ENCODE results near the gene SLCO1C1. TPM values are rescaled to one million over a fixed set of nuclear protein-coding genes. Genes with fewer than 3 reads are reported as not detected.

Gene SLCO1C1, protein sequence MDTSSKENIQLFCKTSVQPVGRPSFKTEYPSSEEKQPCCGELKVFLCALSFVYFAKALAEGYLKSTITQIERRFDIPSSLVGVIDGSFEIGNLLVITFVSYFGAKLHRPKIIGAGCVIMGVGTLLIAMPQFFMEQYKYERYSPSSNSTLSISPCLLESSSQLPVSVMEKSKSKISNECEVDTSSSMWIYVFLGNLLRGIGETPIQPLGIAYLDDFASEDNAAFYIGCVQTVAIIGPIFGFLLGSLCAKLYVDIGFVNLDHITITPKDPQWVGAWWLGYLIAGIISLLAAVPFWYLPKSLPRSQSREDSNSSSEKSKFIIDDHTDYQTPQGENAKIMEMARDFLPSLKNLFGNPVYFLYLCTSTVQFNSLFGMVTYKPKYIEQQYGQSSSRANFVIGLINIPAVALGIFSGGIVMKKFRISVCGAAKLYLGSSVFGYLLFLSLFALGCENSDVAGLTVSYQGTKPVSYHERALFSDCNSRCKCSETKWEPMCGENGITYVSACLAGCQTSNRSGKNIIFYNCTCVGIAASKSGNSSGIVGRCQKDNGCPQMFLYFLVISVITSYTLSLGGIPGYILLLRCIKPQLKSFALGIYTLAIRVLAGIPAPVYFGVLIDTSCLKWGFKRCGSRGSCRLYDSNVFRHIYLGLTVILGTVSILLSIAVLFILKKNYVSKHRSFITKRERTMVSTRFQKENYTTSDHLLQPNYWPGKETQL
- total RNA-seq = not detected
- 0 reads per million in 2 donors for total RNA-seq

DNA sequence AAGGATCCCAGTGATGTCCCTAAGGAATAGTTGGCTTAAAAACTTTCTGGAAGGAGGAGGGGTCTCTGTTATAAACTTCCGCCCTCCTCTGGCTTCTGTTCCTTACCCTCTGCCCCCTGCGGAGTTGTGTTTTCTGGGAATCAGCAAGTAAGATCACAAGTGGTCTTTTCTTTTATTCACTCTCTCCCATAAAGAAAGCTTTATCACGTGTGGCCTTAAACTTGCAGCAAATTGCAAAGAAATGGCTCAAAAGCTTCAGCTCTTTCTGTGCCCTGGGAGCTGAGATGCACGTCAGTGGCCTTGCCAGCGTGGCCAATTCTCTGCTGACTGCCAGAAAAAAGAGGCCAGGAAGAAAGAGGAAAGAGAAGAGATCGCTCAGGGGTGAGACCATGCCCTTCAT lies at the start of gene SLCO1C1:
TSS of gene SLCO1C1 (plus strand) at position 101 of the 400 bp plus-strand sequence. CDS start 4,245 bp downstream, outside the sequence.
- Mint-ChIP-seq H3K27ac (no peak within 1 kb of the TSS), H3K27me3 (no peaks in the 10 kb centered on the region), H3K4me1 (no peaks in the 10 kb centered on the region), H3K36me3 (ENCODE audit: low read depth) (no peaks in the 10 kb centered on the region), H3K4me3 (no peak within 1 kb of the TSS)
- no peaks in the 10 kb centered on the region for H3K9me3 ChIP-seq (ENCODE audit: control insufficient read depth, low read length, poor library complexity, severe bottlenecking)
- ATAC-seq = no peak
- no peak for DNase-seq

DNA sequence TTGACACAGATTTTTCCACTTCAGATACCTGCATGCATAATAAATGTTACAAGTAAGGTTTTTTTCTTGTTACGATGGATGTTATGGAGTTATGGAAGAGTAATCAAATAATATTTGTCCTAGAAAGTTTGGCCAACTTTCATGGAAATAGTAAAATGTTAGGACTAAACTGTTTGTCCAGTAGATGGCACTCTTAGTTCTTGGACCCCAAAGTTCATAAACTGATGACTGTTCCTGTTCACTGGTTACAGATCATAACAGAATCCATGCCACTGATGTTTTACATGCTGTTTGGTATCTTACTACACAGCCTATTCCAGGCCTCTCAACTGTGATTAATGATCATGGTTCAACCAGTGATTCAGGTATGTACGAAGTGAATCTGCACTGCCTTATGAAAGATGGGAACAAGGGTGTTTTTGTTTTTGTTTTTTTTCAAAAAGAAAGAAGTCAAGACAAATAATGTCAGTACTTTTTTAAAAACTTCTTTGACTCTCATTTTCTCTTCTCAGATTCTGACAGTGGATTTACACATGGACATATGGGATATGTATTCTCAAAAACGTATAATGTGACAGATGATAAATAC lies 48.8 kb upstream of the SLCO1C1 start:
- Mint-ChIP-seq H3K4me3 (no peak overlapping the region), H3K36me3 (ENCODE audit: low read depth) (no peaks in the 10 kb centered on the region), H3K4me1 (no peaks in the 10 kb centered on the region), H3K27me3 (no peaks in the 10 kb centered on the region), H3K27ac (no peak overlapping the region)
- no peak for ATAC-seq
- H3K9me3 ChIP-seq (ENCODE audit: control insufficient read depth, low read length, poor library complexity, severe bottlenecking) = no peaks in the 10 kb centered on the region
- no peak for DNase-seq

GRCh38 chr12:20653871-20654270 lies 41.3 kb upstream of the SLCO1C1 start:
- Mint-ChIP-seq H3K27me3 (no peaks in the 10 kb centered on the region), H3K4me3 (no peak overlapping the region), H3K27ac (no peak overlapping the region), H3K4me1 (no peaks in the 10 kb centered on the region), H3K36me3 (ENCODE audit: low read depth) (no peaks in the 10 kb centered on the region)
- ATAC-seq (no peak), DNase-seq (no peak)
- H3K9me3 ChIP-seq (ENCODE audit: control insufficient read depth, low read length, poor library complexity, severe bottlenecking) = no peaks in the 10 kb centered on the region

- Mint-ChIP-seq H3K4me1 (no peaks in the 10 kb centered on the region), H3K27me3 (no peaks in the 10 kb centered on the region), H3K27ac (no peak overlapping the region), H3K4me3 (no peak overlapping the region), H3K36me3 (ENCODE audit: low read depth) (no peaks in the 10 kb centered on the region)
- DNase-seq (no peak), ATAC-seq (no peak)
- no peaks in the 10 kb centered on the region for H3K9me3 ChIP-seq (ENCODE audit: control insufficient read depth, low read length, poor library complexity, severe bottlenecking)
Measured at GRCh38 chr12:20656600-20656999, 38.5 kb upstream of the SLCO1C1 start.

GRCh38 chr12:20657496-20657895 lies 37.6 kb upstream of the SLCO1C1 start:
- DNase-seq (no peak), ATAC-seq (no peak)
- no peaks in the 10 kb centered on the region for H3K27me3 Mint-ChIP-seq
- no peak overlapping the region for H3K4me3 Mint-ChIP-seq
- H3K36me3 Mint-ChIP-seq (ENCODE audit: low read depth) = no peaks in the 10 kb centered on the region
- no peaks in the 10 kb centered on the region for H3K4me1 Mint-ChIP-seq
- no peaks in the 10 kb centered on the region for H3K9me3 ChIP-seq (ENCODE audit: control insufficient read depth, low read length, poor library complexity, severe bottlenecking)
- H3K27ac Mint-ChIP-seq = no peak overlapping the region

DNA sequence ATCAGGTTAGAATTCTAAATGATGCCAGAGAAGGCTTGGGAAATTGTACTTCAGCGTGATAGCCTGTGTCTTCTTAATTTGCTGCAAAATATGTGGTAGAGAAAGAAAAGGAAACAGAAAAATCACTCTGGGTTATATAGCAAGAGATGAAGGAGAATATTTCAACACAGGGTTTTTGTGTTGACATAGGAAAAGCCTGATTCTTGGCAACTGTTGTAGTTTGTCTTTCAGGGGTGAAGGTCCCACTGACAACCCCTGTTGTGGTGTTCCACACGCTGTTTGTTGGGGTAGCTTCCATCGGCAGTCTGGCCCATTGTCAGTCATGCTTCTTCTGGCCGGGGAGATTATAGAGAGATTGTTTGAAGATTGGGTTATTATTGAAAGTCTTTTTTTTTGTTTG lies 13.8 kb upstream of the SLCO1C1 start:
- H3K4me1 Mint-ChIP-seq = no peaks in the 10 kb centered on the region
- no peak overlapping the region for H3K4me3 Mint-ChIP-seq
- no peak overlapping the region for H3K27ac Mint-ChIP-seq
- H3K9me3 ChIP-seq (ENCODE audit: control insufficient read depth, low read length, poor library complexity, severe bottlenecking) = no peaks in the 10 kb centered on the region
- ATAC-seq (no peak), DNase-seq (no peak)
- H3K36me3 Mint-ChIP-seq (ENCODE audit: low read depth) = no peaks in the 10 kb centered on the region
- no peaks in the 10 kb centered on the region for H3K27me3 Mint-ChIP-seq

DNA sequence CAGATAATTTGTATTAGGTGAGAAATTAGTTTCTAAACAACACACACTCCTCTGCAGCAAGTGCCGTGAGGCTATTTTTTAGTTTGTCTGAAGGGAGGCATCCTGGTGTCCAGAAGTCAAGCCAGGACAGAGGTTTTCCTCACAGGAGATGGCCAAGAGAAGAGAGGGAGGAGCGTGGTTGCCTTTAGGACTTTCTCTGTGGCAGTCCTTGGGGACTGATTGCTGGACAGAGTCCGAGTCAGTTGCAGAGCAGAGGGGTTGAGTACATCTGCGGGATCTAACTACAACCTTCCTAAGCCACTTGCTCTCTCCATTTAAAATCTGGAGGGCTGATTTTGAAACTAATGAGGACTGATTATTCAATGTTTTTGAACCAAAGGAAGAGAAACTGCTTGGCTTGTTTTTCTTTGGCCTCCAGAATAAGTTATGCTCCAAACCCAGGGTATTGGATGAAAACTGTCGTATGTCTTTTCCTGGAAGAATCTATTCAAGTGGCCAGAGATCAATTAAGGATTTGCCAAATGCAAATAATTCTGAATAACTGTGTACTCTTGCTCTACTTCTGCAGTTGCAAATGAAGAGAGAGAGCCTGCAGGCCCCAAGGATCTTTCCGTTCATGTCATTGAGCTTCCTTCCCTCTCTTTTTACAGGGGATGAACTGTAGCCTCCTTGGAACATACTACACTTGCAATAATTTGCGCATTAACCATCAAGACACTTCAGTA lies 1.2 kb downstream of the SLCO1C1 start:
- H3K9me3 ChIP-seq (ENCODE audit: control insufficient read depth, low read length, poor library complexity, severe bottlenecking) = no peaks in the 10 kb centered on the region
- Mint-ChIP-seq H3K27me3 (no peaks in the 10 kb centered on the region), H3K27ac (no peak overlapping the region), H3K4me3 (no peak overlapping the region), H3K4me1 (no peaks in the 10 kb centered on the region), H3K36me3 (ENCODE audit: low read depth) (no peaks in the 10 kb centered on the region)
- ATAC-seq = no peak
- no peak for DNase-seq

- no peaks in the 10 kb centered on the region for H3K9me3 ChIP-seq (ENCODE audit: control insufficient read depth, low read length, poor library complexity, severe bottlenecking)
- Mint-ChIP-seq H3K4me1 (no peaks in the 10 kb centered on the region), H3K36me3 (ENCODE audit: low read depth) (no peaks in the 10 kb centered on the region), H3K4me3 (no peak overlapping the region), H3K27ac (no peak overlapping the region), H3K27me3 (no peaks in the 10 kb centered on the region)
- ATAC-seq (no peak), DNase-seq (no peak)
Measured at GRCh38 chr12:20701106-20701505, 6.0 kb downstream of the SLCO1C1 start.

- no peaks in the 10 kb centered on the region for H3K9me3 ChIP-seq (ENCODE audit: control insufficient read depth, low read length, poor library complexity, severe bottlenecking)
- Mint-ChIP-seq H3K27me3 (no peaks in the 10 kb centered on the region), H3K4me3 (no peak overlapping the region), H3K27ac (no peak overlapping the region), H3K4me1 (no peaks in the 10 kb centered on the region), H3K36me3 (ENCODE audit: low read depth) (no peaks in the 10 kb centered on the region)
- DNase-seq = no peak
- no peak for ATAC-seq
Measured at GRCh38 chr12:20704860-20705259, 9.7 kb downstream of the SLCO1C1 start.

DNA sequence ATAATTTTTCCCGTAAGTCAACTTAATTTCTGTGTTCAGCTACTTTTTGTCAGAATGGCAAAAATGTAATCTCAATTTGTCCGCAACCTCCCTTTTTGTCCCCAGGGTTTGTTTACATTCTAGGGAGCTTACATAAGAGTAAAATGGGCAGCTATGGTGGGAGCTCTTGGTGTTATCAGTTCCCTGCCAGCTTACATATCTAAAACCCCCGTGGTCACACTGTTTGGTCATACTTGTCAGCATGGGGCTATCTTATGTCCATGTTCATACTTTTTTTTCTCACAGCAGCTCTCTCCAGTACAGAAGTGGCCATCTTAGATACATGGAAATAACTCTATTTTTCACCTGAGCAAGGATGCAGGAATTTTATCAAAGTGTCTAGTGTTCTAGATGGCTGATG lies 16.7 kb downstream of the SLCO1C1 start:
- DNase-seq = no peak
- Mint-ChIP-seq H3K27ac (no peak overlapping the region), H3K36me3 (ENCODE audit: low read depth) (no peaks in the 10 kb centered on the region), H3K27me3 (no peaks in the 10 kb centered on the region), H3K4me1 (no peaks in the 10 kb centered on the region), H3K4me3 (no peak overlapping the region)
- H3K9me3 ChIP-seq (ENCODE audit: control insufficient read depth, low read length, poor library complexity, severe bottlenecking) = no peaks in the 10 kb centered on the region
- ATAC-seq = no peak

GRCh38 chr12:20716037-20716436 lies 20.9 kb downstream of the SLCO1C1 start:
- Mint-ChIP-seq H3K4me1 (no peaks in the 10 kb centered on the region), H3K27ac (no peak overlapping the region), H3K4me3 (no peak overlapping the region), H3K27me3 (no peaks in the 10 kb centered on the region), H3K36me3 (ENCODE audit: low read depth) (no peaks in the 10 kb centered on the region)
- ATAC-seq (no peak), DNase-seq (no peak)
- H3K9me3 ChIP-seq (ENCODE audit: control insufficient read depth, low read length, poor library complexity, severe bottlenecking) = no peaks in the 10 kb centered on the region

DNA sequence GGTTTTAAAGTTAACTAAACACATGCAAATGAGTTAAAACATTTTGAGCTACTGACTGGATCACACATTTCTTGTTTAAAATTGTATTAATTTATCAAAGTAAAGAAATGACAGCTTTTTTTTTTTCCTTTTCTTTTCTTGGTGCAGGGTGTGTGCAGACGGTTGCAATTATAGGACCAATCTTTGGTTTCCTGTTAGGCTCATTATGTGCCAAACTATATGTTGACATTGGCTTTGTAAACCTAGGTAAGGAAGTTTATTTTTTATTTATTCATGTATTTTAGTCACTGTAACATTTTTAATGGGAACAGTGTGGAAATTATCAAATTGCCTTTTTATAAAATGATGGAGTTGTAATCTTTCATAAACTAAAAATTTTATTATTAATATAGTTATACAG lies 21.9 kb downstream of the SLCO1C1 start:
- DNase-seq (no peak), ATAC-seq (no peak)
- Mint-ChIP-seq H3K4me3 (no peak overlapping the region), H3K27me3 (no peaks in the 10 kb centered on the region), H3K27ac (no peak overlapping the region), H3K36me3 (ENCODE audit: low read depth) (no peaks in the 10 kb centered on the region), H3K4me1 (no peaks in the 10 kb centered on the region)
- no peaks in the 10 kb centered on the region for H3K9me3 ChIP-seq (ENCODE audit: control insufficient read depth, low read length, poor library complexity, severe bottlenecking)

- Mint-ChIP-seq H3K4me1 (no peaks in the 10 kb centered on the region), H3K27ac (no peak overlapping the region), H3K27me3 (no peaks in the 10 kb centered on the region), H3K36me3 (ENCODE audit: low read depth) (no peaks in the 10 kb centered on the region), H3K4me3 (no peak overlapping the region)
- DNase-seq = no peak
- no peak for ATAC-seq
- no peaks in the 10 kb centered on the region for H3K9me3 ChIP-seq (ENCODE audit: control insufficient read depth, low read length, poor library complexity, severe bottlenecking)
Measured at GRCh38 chr12:20718294-20718693, 23.2 kb downstream of the SLCO1C1 start.
